ENCODE results near the gene LPGAT1.

DNA sequence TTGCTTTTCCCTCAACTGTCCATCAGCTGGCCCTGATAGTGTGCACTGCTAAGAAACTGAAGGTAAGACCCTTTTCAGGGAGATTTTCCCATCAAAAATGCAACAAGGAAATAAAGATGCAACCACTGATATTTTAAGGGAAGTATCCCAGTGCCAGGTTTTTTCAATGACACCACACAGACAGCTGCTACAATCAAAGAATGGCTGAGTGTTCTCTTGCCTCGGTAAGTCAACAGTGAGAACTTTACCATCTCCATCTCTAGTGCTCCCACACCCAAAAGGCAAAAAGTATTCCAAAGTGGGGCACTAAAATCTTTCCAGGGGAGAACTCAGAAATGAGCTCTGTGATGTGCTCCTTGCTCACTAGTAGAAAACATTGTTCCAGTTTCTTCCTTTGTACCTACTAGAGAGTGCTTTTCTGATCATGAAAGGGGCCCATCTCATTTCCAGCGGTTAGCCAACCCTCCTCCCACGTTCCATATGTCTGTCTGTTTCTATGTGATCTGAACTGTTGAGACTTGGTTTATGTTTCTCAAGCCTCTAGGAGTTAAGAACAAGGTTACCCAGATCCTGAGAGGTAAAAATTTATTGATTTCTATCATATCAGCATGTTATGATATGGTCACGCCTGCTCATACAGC, 87.6 kb downstream of the LPGAT1 start:
- TF ChIP-seq POLR2AphosphoS5 (IDR thresholded peaks at IDR 0.05; ENCODE audit: low read depth, low read length) (no peak), POLR2A (IDR thresholded peaks at IDR 0.05; ENCODE audit: borderline replicate concordance, extremely low read depth, insufficient read depth, insufficient read length) (no peak), RAD21 (IDR thresholded peaks at IDR 0.05; ENCODE audit: low read depth) (no peak), EGR1 (IDR thresholded peaks at IDR 0.05; ENCODE audit: low read depth) (no peak), FOSL1 (IDR thresholded peaks at IDR 0.05; ENCODE audit: low read depth) (no peak), CBX3 (IDR thresholded peaks at IDR 0.05; ENCODE audit: low read depth) (no peak), SIN3A (IDR thresholded peaks at IDR 0.05; ENCODE audit: low read depth) (no peak), SP1 (IDR thresholded peaks at IDR 0.05; ENCODE audit: low read depth) (no peak), EZH2 (IDR thresholded peaks at IDR 0.05) (no peak)
- TF ChIP-seq, protein P1, sequence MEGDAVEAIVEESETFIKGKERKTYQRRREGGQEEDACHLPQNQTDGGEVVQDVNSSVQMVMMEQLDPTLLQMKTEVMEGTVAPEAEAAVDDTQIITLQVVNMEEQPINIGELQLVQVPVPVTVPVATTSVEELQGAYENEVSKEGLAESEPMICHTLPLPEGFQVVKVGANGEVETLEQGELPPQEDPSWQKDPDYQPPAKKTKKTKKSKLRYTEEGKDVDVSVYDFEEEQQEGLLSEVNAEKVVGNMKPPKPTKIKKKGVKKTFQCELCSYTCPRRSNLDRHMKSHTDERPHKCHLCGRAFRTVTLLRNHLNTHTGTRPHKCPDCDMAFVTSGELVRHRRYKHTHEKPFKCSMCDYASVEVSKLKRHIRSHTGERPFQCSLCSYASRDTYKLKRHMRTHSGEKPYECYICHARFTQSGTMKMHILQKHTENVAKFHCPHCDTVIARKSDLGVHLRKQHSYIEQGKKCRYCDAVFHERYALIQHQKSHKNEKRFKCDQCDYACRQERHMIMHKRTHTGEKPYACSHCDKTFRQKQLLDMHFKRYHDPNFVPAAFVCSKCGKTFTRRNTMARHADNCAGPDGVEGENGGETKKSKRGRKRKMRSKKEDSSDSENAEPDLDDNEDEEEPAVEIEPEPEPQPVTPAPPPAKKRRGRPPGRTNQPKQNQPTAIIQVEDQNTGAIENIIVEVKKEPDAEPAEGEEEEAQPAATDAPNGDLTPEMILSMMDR (IDR thresholded peaks at IDR 0.05 in 2 of 3, conservative IDR thresholded peaks at IDR 0.05 in 1 of 3; ENCODE audit: borderline replicate concordance in 1 of 3, insufficient read depth in 1 of 3, low read depth in 2 of 3, low read length in 2 of 3): no peak
- TF ChIP-seq, protein P2, sequence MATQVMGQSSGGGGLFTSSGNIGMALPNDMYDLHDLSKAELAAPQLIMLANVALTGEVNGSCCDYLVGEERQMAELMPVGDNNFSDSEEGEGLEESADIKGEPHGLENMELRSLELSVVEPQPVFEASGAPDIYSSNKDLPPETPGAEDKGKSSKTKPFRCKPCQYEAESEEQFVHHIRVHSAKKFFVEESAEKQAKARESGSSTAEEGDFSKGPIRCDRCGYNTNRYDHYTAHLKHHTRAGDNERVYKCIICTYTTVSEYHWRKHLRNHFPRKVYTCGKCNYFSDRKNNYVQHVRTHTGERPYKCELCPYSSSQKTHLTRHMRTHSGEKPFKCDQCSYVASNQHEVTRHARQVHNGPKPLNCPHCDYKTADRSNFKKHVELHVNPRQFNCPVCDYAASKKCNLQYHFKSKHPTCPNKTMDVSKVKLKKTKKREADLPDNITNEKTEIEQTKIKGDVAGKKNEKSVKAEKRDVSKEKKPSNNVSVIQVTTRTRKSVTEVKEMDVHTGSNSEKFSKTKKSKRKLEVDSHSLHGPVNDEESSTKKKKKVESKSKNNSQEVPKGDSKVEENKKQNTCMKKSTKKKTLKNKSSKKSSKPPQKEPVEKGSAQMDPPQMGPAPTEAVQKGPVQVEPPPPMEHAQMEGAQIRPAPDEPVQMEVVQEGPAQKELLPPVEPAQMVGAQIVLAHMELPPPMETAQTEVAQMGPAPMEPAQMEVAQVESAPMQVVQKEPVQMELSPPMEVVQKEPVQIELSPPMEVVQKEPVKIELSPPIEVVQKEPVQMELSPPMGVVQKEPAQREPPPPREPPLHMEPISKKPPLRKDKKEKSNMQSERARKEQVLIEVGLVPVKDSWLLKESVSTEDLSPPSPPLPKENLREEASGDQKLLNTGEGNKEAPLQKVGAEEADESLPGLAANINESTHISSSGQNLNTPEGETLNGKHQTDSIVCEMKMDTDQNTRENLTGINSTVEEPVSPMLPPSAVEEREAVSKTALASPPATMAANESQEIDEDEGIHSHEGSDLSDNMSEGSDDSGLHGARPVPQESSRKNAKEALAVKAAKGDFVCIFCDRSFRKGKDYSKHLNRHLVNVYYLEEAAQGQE (IDR thresholded peaks at IDR 0.05; ENCODE audit: low read depth): no peak

Data from HCT116 (cell line).